HEK293T (cell line): ENCODE measurements around the gene SOBP.

Experiments
- ARNT ChIP-seq: fragments of 450-650 bp; IDR thresholded peaks from 2 replicates; pipeline ENCODE4 v1.6.1; 2017; ENCODE audit warnings: mild to moderate bottlenecking
- BHLHE40 ChIP-seq: fragments of 450-650 bp; IDR thresholded peaks from 2 replicates; pipeline ENCODE4 v1.6.1; 2016; ENCODE audit warnings: mild to moderate bottlenecking, moderate library complexity, borderline replicate concordance
- CTBP1 ChIP-seq: fragments of 450-650 bp; IDR thresholded peaks from 2 replicates; pipeline ENCODE4 v1.6.1; 2016; ENCODE audit warnings: borderline replicate concordance
- ELF4 ChIP-seq: fragments of 450-650 bp; IDR thresholded peaks from 2 replicates; pipeline ENCODE4 v1.6.1; 2017; ENCODE audit warnings: antibody characterized with exemption
- FOXA1 ChIP-seq: fragments of 450-650 bp; IDR thresholded peaks from 2 replicates; pipeline ENCODE4 v1.6.1; 2016; ENCODE audit warnings: mild to moderate bottlenecking
- FOXK2 ChIP-seq: fragments of 450-650 bp; IDR thresholded peaks from 2 replicates; pipeline ENCODE4 v1.6.1; 2016; ENCODE audit warnings: mild to moderate bottlenecking
- FOXM1 ChIP-seq: fragments of 450-650 bp; IDR thresholded peaks from 2 replicates; pipeline ENCODE4 v1.6.1; 2017; ENCODE audit warnings: mild to moderate bottlenecking, borderline replicate concordance
- L3MBTL2 ChIP-seq: fragments of 450-650 bp; conservative IDR thresholded peaks from 2 replicates; pipeline ENCODE4 v1.6.1; 2016; ENCODE audit warnings: mild to moderate bottlenecking
- NFRKB ChIP-seq: fragments of 450-650 bp; IDR thresholded peaks from 2 replicates; pipeline ENCODE4 v1.6.1; 2016; ENCODE audit warnings: mild to moderate bottlenecking, moderate library complexity
- SP1 ChIP-seq: fragments of 450-650 bp; IDR thresholded peaks from 2 replicates; pipeline ENCODE4 v1.6.1; 2017
- SUZ12 ChIP-seq: fragments of 450-650 bp; IDR thresholded peaks from 2 replicates; pipeline ENCODE4 v1.6.1; 2016; ENCODE audit warnings: mild to moderate bottlenecking
- TARDBP ChIP-seq: fragments of 450-650 bp; IDR thresholded peaks from 2 replicates; pipeline ENCODE4 v1.6.1; 2016
- ZNF384 ChIP-seq: fragments of 450-650 bp; IDR thresholded peaks from 2 replicates; pipeline ENCODE4 v1.6.1; 2016
- TF ChIP-seq, protein P1 (sequence below): fragments of 450-650 bp; IDR thresholded peaks from 2 replicates; pipeline ENCODE4 v1.6.1; 2016

DNA sequence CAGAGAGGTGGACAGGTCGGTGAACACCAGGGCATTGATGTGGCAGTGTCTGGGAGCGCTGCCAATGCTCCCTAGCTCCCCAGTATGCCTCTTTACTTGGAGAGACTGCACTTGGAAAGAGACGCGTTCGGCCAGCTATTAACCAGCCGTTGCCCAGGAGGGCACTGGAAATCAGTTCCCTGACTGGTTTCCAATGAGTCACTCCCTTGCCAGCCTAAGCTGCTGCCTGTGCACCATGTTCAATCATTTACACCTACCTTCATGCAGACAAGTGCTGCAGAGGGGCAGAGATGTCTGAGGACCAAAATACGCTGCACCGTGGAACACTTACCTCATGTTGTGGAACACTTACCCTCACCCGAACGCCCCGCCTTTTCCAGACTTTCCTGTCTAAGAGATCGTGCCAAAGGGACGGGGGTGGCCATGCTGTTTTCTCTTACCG, 151.6 kb downstream of the SOBP start:
- TF ChIP-seq ELF4: no peak
- TF ChIP-seq FOXA1: no peak
- TF ChIP-seq L3MBTL2: no peak
- no peak for TF ChIP-seq SUZ12
- TF ChIP-seq FOXK2: no peak
- TF ChIP-seq, protein P1, sequence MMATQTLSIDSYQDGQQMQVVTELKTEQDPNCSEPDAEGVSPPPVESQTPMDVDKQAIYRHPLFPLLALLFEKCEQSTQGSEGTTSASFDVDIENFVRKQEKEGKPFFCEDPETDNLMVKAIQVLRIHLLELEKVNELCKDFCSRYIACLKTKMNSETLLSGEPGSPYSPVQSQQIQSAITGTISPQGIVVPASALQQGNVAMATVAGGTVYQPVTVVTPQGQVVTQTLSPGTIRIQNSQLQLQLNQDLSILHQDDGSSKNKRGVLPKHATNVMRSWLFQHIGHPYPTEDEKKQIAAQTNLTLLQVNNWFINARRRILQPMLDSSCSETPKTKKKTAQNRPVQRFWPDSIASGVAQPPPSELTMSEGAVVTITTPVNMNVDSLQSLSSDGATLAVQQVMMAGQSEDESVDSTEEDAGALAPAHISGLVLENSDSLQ: no peak
- no peak for TF ChIP-seq ARNT
- no peak for TF ChIP-seq BHLHE40
- TF ChIP-seq SP1: no peak
- no peak for TF ChIP-seq FOXM1
- no peak for TF ChIP-seq ZNF384
- TF ChIP-seq NFRKB: no peak
- no peak for TF ChIP-seq CTBP1
- no peak for TF ChIP-seq TARDBP
